ENCODE measurements around the gene PLOD2. TPM values are rescaled to one million over a fixed set of nuclear protein-coding genes. Genes with fewer than 3 reads are reported as not detected.

The PLOD2 gene
- total RNA-seq, 1 experiment from 2014 or later = 19.3 TPM

- Histone ChIP-seq H3K9ac (ENCODE audit: extremely low read depth, insufficient read length, low read length) (no peak overlapping the region), H2BK20ac (ENCODE audit: low read depth, low read length, poor library complexity, severe bottlenecking) (no peak overlapping the region), H3K9me3 (ENCODE audit: control insufficient read depth, low read depth, low read length) (no peaks in the 10 kb centered on the region), H2BK12ac (ENCODE audit: insufficient read length, low read depth, low read length) (no peak overlapping the region), H4K91ac (ENCODE audit: insufficient read length, low read depth, low read length) (no peak overlapping the region), H3K27ac (ENCODE audit: insufficient read length, low read depth, low read length) (no peak overlapping the region), H3K4ac (ENCODE audit: low read depth, low read length) (no peak overlapping the region), H2AFZ (ENCODE audit: low read length) (no peak overlapping the region), H2AK5ac (ENCODE audit: insufficient read length, low read length) (no peak overlapping the region), H3K79me2 (ENCODE audit: insufficient read depth, low read length) (no peaks in the 10 kb centered on the region; the same call in 1 of the 2 replicates), H2BK5ac (ENCODE audit: insufficient read length, low read length) (no peak overlapping the region), H3T11ph (ENCODE audit: low read length) (no peak overlapping the region), H3K14ac (ENCODE audit: insufficient read depth, low read length) (no peak overlapping the region), H3K18ac (ENCODE audit: insufficient read length, low read depth, low read length) (no peak overlapping the region), H4K8ac (replicated peaks; ENCODE audit: insufficient read length, low read depth, low read length) (no peak overlapping the region), H3K23me2 (ENCODE audit: insufficient read length, low read depth, low read length, poor library complexity, severe bottlenecking) (no peaks in the 10 kb centered on the region), H3K4me2 (ENCODE audit: insufficient read depth, insufficient read length, low read length) (no peak overlapping the region), H2BK15ac (ENCODE audit: low read depth, low read length) (no peak overlapping the region), H4K5ac (ENCODE audit: insufficient read length, low read depth, low read length) (no peak overlapping the region), H3K23ac (ENCODE audit: insufficient read length, low read depth, low read length) (no peak overlapping the region), H3K27me3 (ENCODE audit: insufficient read depth, low read length) (no peaks in the 10 kb centered on the region), H2BK120ac (ENCODE audit: low read depth, low read length, poor library complexity, severe bottlenecking) (no peak overlapping the region), H3K56ac (ENCODE audit: insufficient read length, low read depth, low read length) (no peak overlapping the region), H3K79me1 (ENCODE audit: insufficient read depth, low read depth, low read length, poor library complexity, severe bottlenecking) (no peaks in the 10 kb centered on the region), H3K4me1 (ENCODE audit: insufficient read depth, low read length) (peaks cover 2% of the 10 kb centered on the region), H4K20me1 (ENCODE audit: control insufficient read depth, insufficient read depth, insufficient read length) (no peaks in the 10 kb centered on the region)
- WGBS (ENCODE audit: extremely low coverage, insufficient read length, low lambda C conversion rate) = 100% methylated on average over 1 of the region's 1 CpG
- no peak overlapping the region for H3K27ac Mint-ChIP-seq
- H3K9me3 Mint-ChIP-seq = no peaks in the 10 kb centered on the region
- H3K27me3 Mint-ChIP-seq (ENCODE audit: low read depth) = no peaks in the 10 kb centered on the region
- DNase-seq = no peak
- H3K4me3 Mint-ChIP-seq = no peak overlapping the region
- peaks cover 21 to 40% of the 10 kb centered on the region in 2 experiments for H3K4me1 Mint-ChIP-seq
- H3K36me3 Mint-ChIP-seq (ENCODE audit: insufficient read depth in 1 of 3, low read depth in 3 of 3) = no peaks in the 10 kb centered on the region; a peak in 1 of 7 replicates
- TF ChIP-seq CTCF (conservative IDR thresholded peaks at IDR 0.05) = no peak
These were observed 6.7 kb downstream of the PLOD2 start for GRCh38 chr3:146154316-146154715.

Data from H9 (cell line).